GM23338 (cell line): ENCODE results near the gene CELA2B. TPM values are rescaled to one million over a fixed set of nuclear protein-coding genes. Genes with fewer than 3 reads are reported as not detected.

ENCODE experiments used
- ATAC-seq: fragments of 200-7000 bp; cut with Tn5 transposase; 3 replicates; pipeline ENCODE4 v1.9.1; 2020
- DNase-seq: peaks from one replicate; pipeline ENCODE4 v3.0.0-alpha.2; 2015; ENCODE audit warnings: low spot score
- H2AFZ ChIP-seq: fragments of 200-600 bp; sonication (generic); 2 replicates; pipeline ENCODE4 v1.8.0; 2016; ENCODE audit warnings: antibody characterized with exemption, mild to moderate bottlenecking, moderate library complexity
- H3F3A ChIP-seq: fragments of 200-600 bp; sonication (generic); replicated peaks from 2 replicates; pipeline ENCODE4 v1.8.0; 2017; ENCODE audit warnings: antibody characterized with exemption, mixed run types, low read depth
- H3K27ac ChIP-seq: fragments of 200-600 bp; sonication (generic); 2 replicates; pipeline ENCODE4 v1.6.1; 2016; ENCODE audit warnings: low read depth
- H3K27me3 ChIP-seq: fragments of 200-600 bp; sonication (generic); 2 replicates; pipeline ENCODE4 v1.8.0; 2016; ENCODE audit warnings: mild to moderate bottlenecking, mixed run types, moderate library complexity; ENCODE audit not compliant: insufficient read depth
- H3K36me3 ChIP-seq: fragments of 200-600 bp; sonication (generic); 2 replicates; pipeline ENCODE4 v1.8.0; 2016; ENCODE audit warnings: mild to moderate bottlenecking; ENCODE audit not compliant: insufficient read depth
- H3K4me1 ChIP-seq: fragments of 200-600 bp; sonication (generic); 2 replicates; pipeline ENCODE4 v1.8.0; 2016; ENCODE audit warnings: mild to moderate bottlenecking, moderate library complexity; ENCODE audit not compliant: insufficient read depth
- H3K4me2 ChIP-seq: fragments of 200-600 bp; sonication (generic); 2 replicates; pipeline ENCODE4 v1.7.1; 2017; ENCODE audit warnings: mixed run types
- H3K4me3 ChIP-seq: fragments of 200-600 bp; sonication (generic); 2 replicates; pipeline ENCODE4 v1.6.1; 2016; ENCODE audit warnings: mixed run types
- H3K79me2 ChIP-seq: fragments of 200-600 bp; sonication (generic); replicated peaks from 2 replicates; pipeline ENCODE4 v1.8.0; 2017; ENCODE audit warnings: mild to moderate bottlenecking; ENCODE audit not compliant: insufficient read depth
- H3K9me2 ChIP-seq: fragments of 200-600 bp; sonication (generic); 2 replicates; pipeline ENCODE4 v1.8.0; 2017; ENCODE audit not compliant: insufficient read depth
- H4K20me1 ChIP-seq: fragments of 200-600 bp; sonication (generic); replicated peaks from 2 replicates; pipeline ENCODE4 v1.8.0; 2017; ENCODE audit warnings: mild to moderate bottlenecking; ENCODE audit not compliant: insufficient read depth
- H3K27ac Mint-ChIP-seq: 2 replicates; pipeline ENCODE4 v1.8.0; 2020; ENCODE audit warnings: inconsistent platforms, mild to moderate bottlenecking, moderate library complexity, mixed read lengths
- H3K27me3 Mint-ChIP-seq: 3 replicates; pipeline ENCODE4 v1.8.0; 2022; ENCODE audit warnings: low read depth, mild to moderate bottlenecking, moderate library complexity, mixed read lengths, inconsistent platforms; ENCODE audit not compliant: insufficient read depth, poor library complexity
- H3K36me3 Mint-ChIP-seq: 3 replicates; pipeline ENCODE4 v1.8.0; 2021; ENCODE audit warnings: low read depth, mild to moderate bottlenecking, inconsistent platforms, moderate library complexity, mixed read lengths
- H3K4me1 Mint-ChIP-seq: 3 replicates; pipeline ENCODE4 v1.8.0; 2020; ENCODE audit warnings: mild to moderate bottlenecking, inconsistent platforms, mixed read lengths
- H3K4me3 Mint-ChIP-seq: 3 replicates; pipeline ENCODE4 v1.8.0; 2021; ENCODE audit warnings: moderate library complexity, mild to moderate bottlenecking, inconsistent platforms, mixed read lengths
- H3K9me3 Mint-ChIP-seq: 3 replicates; pipeline ENCODE4 v1.8.0; 2020; ENCODE audit warnings: moderate library complexity, mild to moderate bottlenecking, inconsistent platforms, mixed read lengths
- CREB1 ChIP-seq: fragments of 250-450 bp; sonication (Bioruptor Pico); IDR thresholded peaks from 2 replicates; pipeline ENCODE4 v1.5.0; 2020; ENCODE audit warnings: low read depth, mild to moderate bottlenecking, moderate library complexity
- CTCF ChIP-seq, 2 experiments: fragments of 200-600 bp in 1 of 2; sonication (generic) in 1 of 2; conservative IDR thresholded peaks; 2 replicates each; pipeline versions ENCODE4 v1.5.1 to v1.6.1; 2016 to 2017; ENCODE audit warnings: antibody characterized with exemption in 2 of 2, low read depth in 2 of 2, mild to moderate bottlenecking in 2 of 2, moderate library complexity in 1 of 2
- EZH2 ChIP-seq: fragments of 200-600 bp; sonication (generic); IDR thresholded peaks from one replicate; pipeline ENCODE4 v1.8.0; 2017; ENCODE audit warnings: antibody characterized with exemption, mild to moderate bottlenecking, low read depth; ENCODE audit not compliant: unreplicated experiment
- EZH2phosphoT487 ChIP-seq: fragments of 200-600 bp; sonication (generic); IDR thresholded peaks from one replicate; pipeline ENCODE4 v1.8.1; 2018; ENCODE audit warnings: antibody characterized with exemption; ENCODE audit not compliant: unreplicated experiment
- JUNB ChIP-seq: IDR thresholded peaks from one replicate; pipeline ENCODE4 v1.6.1; 2016; ENCODE audit warnings: antibody characterized with exemption; ENCODE audit not compliant: unreplicated experiment
- POLR2AphosphoS5 ChIP-seq: IDR thresholded peaks from 2 replicates; pipeline ENCODE4 v1.6.1; 2016; ENCODE audit warnings: antibody characterized with exemption, low read depth
- REST ChIP-seq: IDR thresholded peaks from one replicate; pipeline ENCODE4 v1.6.1; 2018; ENCODE audit warnings: antibody characterized with exemption; ENCODE audit not compliant: unreplicated experiment
- STAT1 ChIP-seq: IDR thresholded peaks from one replicate; pipeline ENCODE4 v1.6.1; 2016; ENCODE audit warnings: antibody characterized with exemption; ENCODE audit not compliant: unreplicated experiment
- ZNF114 ChIP-seq: fragments of 250-450 bp; sonication (Bioruptor Pico); IDR thresholded peaks from 2 replicates; pipeline ENCODE4 v1.5.0; 2020; ENCODE audit warnings: mild to moderate bottlenecking, moderate library complexity
- ZNF331 ChIP-seq: fragments of 250-450 bp; sonication (Bioruptor Pico); IDR thresholded peaks from 2 replicates; pipeline ENCODE4 v1.5.0; 2020; ENCODE audit warnings: low read depth, mild to moderate bottlenecking, moderate library complexity
- ZNF462 ChIP-seq: fragments of 250-450 bp; sonication (Bioruptor Pico); IDR thresholded peaks from 2 replicates; pipeline ENCODE4 v1.5.0; 2020; ENCODE audit warnings: mild to moderate bottlenecking, moderate library complexity
- polyA plus RNA-seq: library from polyadenylated mRNA; unstranded; fragments of >200 nt; fragmentation: Nextera tagmentation; extraction: Ambion mirVana; gene quantifications from 2 replicates; pipeline ENCODE4 v1.2.1, GENCODE V29; 2016
- total RNA-seq: library from RNA; depleted of rRNA; stranded (reverse); fragments of >200 nt; shearing (Covaris generic); gene quantifications from 2 replicates; pipeline ENCODE4 v1.2.3, GENCODE V29; 2014

Gene CELA2B
- total and polyA plus RNA-seq, 2 experiments from 2014 or later = not detected

DNA sequence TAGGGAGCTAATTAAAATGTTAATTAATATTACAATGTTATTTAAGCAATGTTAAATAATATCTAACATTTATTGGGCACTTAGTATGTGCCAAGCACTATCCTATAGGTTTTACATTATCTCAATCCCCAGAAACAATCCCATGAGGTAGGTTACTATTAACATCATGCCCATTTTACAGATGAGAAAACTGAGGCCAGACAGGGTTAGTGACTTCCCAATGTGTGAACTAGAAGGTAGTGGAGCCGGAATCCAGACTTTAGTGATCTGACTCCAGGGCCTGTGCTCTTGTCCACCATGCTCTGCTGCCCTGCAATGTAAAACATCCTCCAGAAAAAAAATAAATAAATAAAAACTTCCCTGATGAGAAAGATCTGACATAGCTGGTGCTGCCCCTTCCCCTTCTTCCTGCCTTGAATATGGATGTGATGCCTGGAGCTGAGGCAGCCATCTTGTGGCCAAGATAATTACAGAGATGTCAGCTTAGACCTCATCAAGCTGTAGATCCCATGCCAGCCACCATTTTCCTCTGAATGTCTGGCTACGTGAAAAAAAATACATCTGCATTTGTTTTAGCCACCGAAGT is 26.9 kb upstream of the CELA2B start (continued):
- TF ChIP-seq ZNF462 (CRISPR knock-in tag) = no peak
- TF ChIP-seq CREB1 (CRISPR knock-in tag) = no peak
- no peak for TF ChIP-seq ZNF331 (CRISPR knock-in tag)
- TF ChIP-seq POLR2AphosphoS5 = no peak
- no peak for TF ChIP-seq STAT1
- TF ChIP-seq JUNB = no peak
- TF ChIP-seq ZNF114 (CRISPR knock-in tag) = no peak

GRCh38 chr1:15449567-15449966 is 26.3 kb upstream of the CELA2B start:
- no peaks in the 10 kb centered on the region for H3K36me3 ChIP-seq
- no peaks in the 10 kb centered on the region for H3K27me3 ChIP-seq
- no peak overlapping the region for H3K4me2 ChIP-seq
- H3F3A ChIP-seq = no peaks in the 10 kb centered on the region
- H3K27ac ChIP-seq = no peak overlapping the region
- no peak for ATAC-seq
- H3K9me2 ChIP-seq = no peaks in the 10 kb centered on the region
- H3K4me3 ChIP-seq = no peak overlapping the region
- Mint-ChIP-seq H3K36me3 (no peaks in the 10 kb centered on the region; the same call in 2 of the 3 replicates), H3K9me3 (peaks cover 4% of the 10 kb centered on the region), H3K27ac (no peak overlapping the region), H3K4me3 (no peak overlapping the region), H3K27me3 (peaks cover 13% of the 10 kb centered on the region), H3K4me1 (no peaks in the 10 kb centered on the region)
- no peaks in the 10 kb centered on the region for H3K79me2 ChIP-seq
- no peak for DNase-seq
- H3K4me1 ChIP-seq = no peaks in the 10 kb centered on the region
- no peaks in the 10 kb centered on the region for H4K20me1 ChIP-seq
- H2AFZ ChIP-seq = no peak overlapping the region
- no peak for TF ChIP-seq REST
- no peak for TF ChIP-seq POLR2AphosphoS5
- TF ChIP-seq ZNF331 (CRISPR knock-in tag) = no peak
- no peak for TF ChIP-seq CTCF (conservative IDR thresholded peaks at IDR 0.05; ENCODE audit: low read depth in 2 of 2)
- TF ChIP-seq CREB1 (CRISPR knock-in tag) = no peak
- no peak for TF ChIP-seq STAT1
- TF ChIP-seq EZH2phosphoT487 = no peak
- no peak for TF ChIP-seq JUNB
- no peak for TF ChIP-seq EZH2
